ENCODE measurements around the gene CMTM4.

The CMTM4 gene

GRCh38 chr16:66587881-66588600 lies 108.5 kb downstream of the CMTM4 start:
- no peak overlapping the region for H3K27ac ChIP-seq (replicated peaks)
- no peak for DNase-seq (ENCODE audit: low read depth in 1 of 2, low spot score in 1 of 2)
- no peak overlapping the region for H3K4me3 ChIP-seq (replicated peaks; ENCODE audit: insufficient read depth, low read length)
- no peaks in the 10 kb centered on the region for H3K27me3 ChIP-seq (ENCODE audit: insufficient read depth, poor library complexity, severe bottlenecking)
- TF ChIP-seq CTCF (IDR thresholded peaks at IDR 0.05; ENCODE audit: insufficient read depth, low read length) (no peak), SPI1 (IDR thresholded peaks at IDR 0.05; ENCODE audit: borderline replicate concordance, low read depth) (no peak), REST (IDR thresholded peaks at IDR 0.05; ENCODE audit: insufficient replicate concordance, low read depth) (no peak), GABPA (IDR thresholded peaks at IDR 0.05; ENCODE audit: low read depth) (no peak), POLR2AphosphoS5 (IDR thresholded peaks at IDR 0.05; ENCODE audit: low read depth) (no peak)

GRCh38 chr16:66585481-66586239 lies 110.9 kb downstream of the CMTM4 start:
- no peak overlapping the region for H3K4me3 ChIP-seq (replicated peaks; ENCODE audit: insufficient read depth, low read length)
- TF ChIP-seq POLR2AphosphoS5 (IDR thresholded peaks at IDR 0.05; ENCODE audit: low read depth) (peak; percentile 40; the same call in 1 of the 2 replicates), GABPA (IDR thresholded peaks at IDR 0.05; ENCODE audit: low read depth) (no peak), SPI1 (IDR thresholded peaks at IDR 0.05; ENCODE audit: borderline replicate concordance, low read depth) (peak; percentile 65; the same call in 1 of the 2 replicates), REST (IDR thresholded peaks at IDR 0.05; ENCODE audit: insufficient replicate concordance, low read depth) (no peak)

GRCh38 chr16:66581246-66581952 lies 115.1 kb downstream of the CMTM4 start:
- no peak for TF ChIP-seq SPI1 (IDR thresholded peaks at IDR 0.05; ENCODE audit: borderline replicate concordance, low read depth)
- no peak for TF ChIP-seq REST (IDR thresholded peaks at IDR 0.05; ENCODE audit: insufficient replicate concordance, low read depth)
- no peak for TF ChIP-seq POLR2AphosphoS5 (IDR thresholded peaks at IDR 0.05; ENCODE audit: low read depth)
- no peak for TF ChIP-seq GABPA (IDR thresholded peaks at IDR 0.05; ENCODE audit: low read depth)
- TF ChIP-seq CTCF (IDR thresholded peaks at IDR 0.05; ENCODE audit: insufficient read depth, low read length) = no peak
- no peak overlapping the region for H3K27ac ChIP-seq (replicated peaks)
- H3K27me3 ChIP-seq (ENCODE audit: insufficient read depth, poor library complexity, severe bottlenecking) = no peaks in the 10 kb centered on the region
- H3K4me3 ChIP-seq (replicated peaks; ENCODE audit: insufficient read depth, low read length) = no peak overlapping the region
- DNase-seq (ENCODE audit: low read depth in 1 of 2, low spot score in 1 of 2) = no peak

More at GRCh38 chr16:66585481-66586239, 110.9 kb downstream of the CMTM4 start:
- peak overlapping the region; percentile 71 for H3K27ac ChIP-seq (replicated peaks)
- peak in 1 of 2 experiments; percentile 86 for DNase-seq (ENCODE audit: low read depth in 1 of 2, low spot score in 1 of 2)
- H3K27me3 ChIP-seq (ENCODE audit: insufficient read depth, poor library complexity, severe bottlenecking) = no peaks in the 10 kb centered on the region

Data from HL-60 (cell line).